Immature natural killer cell (primary cell): Measurements from ENCODE around the gene ATR. TPM values are rescaled to one million over a fixed set of nuclear protein-coding genes. Genes with fewer than 3 reads are reported as not detected.
A peak's percentile ranks its signal among the peaks of the same experiment; 100 is the strongest.

Experiments used
- DNase-seq, 3 donors: peaks; one replicate each; pipeline ENCODE4 v3.0.0; 2022; ENCODE audit warnings: mixed read lengths in 1 of 3
- H3K27ac Mint-ChIP-seq, 6 donors: one replicate each; pipeline ENCODE4 v1.8.0; 2020; ENCODE audit warnings: mixed read lengths in 6 of 6, mild to moderate bottlenecking in 5 of 6, inconsistent platforms in 4 of 6, moderate library complexity in 3 of 6
- H3K27me3 Mint-ChIP-seq, 3 donors: one replicate each; pipeline ENCODE4 v1.8.0; 2020 to 2021; ENCODE audit warnings: low read depth in 3 of 3, mild to moderate bottlenecking in 3 of 3, mixed read lengths in 3 of 3, moderate library complexity in 3 of 3, inconsistent platforms in 1 of 3
- H3K36me3 Mint-ChIP-seq, 3 donors: one replicate each; pipeline ENCODE4 v1.8.0; 2020; ENCODE audit warnings: mixed read lengths in 3 of 3, inconsistent platforms in 2 of 3, mild to moderate bottlenecking in 2 of 3
- H3K4me1 Mint-ChIP-seq, 2 donors: one replicate each; pipeline ENCODE4 v1.8.0; 2020; ENCODE audit warnings: inconsistent platforms in 2 of 2, mild to moderate bottlenecking in 2 of 2, mixed read lengths in 2 of 2, moderate library complexity in 1 of 2
- H3K4me3 Mint-ChIP-seq, 5 donors: one replicate each; pipeline ENCODE4 v1.8.0; 2020; ENCODE audit warnings: mild to moderate bottlenecking in 5 of 5, mixed read lengths in 5 of 5, inconsistent platforms in 3 of 5, moderate library complexity in 3 of 5
- H3K9me3 Mint-ChIP-seq, 6 donors: one replicate each; pipeline ENCODE4 v1.8.0; 2020; ENCODE audit warnings: mild to moderate bottlenecking in 6 of 6, mixed read lengths in 6 of 6, inconsistent platforms in 4 of 6, moderate library complexity in 3 of 6
- polyA plus RNA-seq, 3 donors: library from polyadenylated mRNA; unstranded; fragments of 300-500 nt; fragmentation: Illumina TruSeq; gene quantifications; one replicate each; pipeline ENCODE4 v1.2.3, GENCODE V29; 2021

ATR gene
- polyA plus RNA-seq, 3 donors from 2014 or later, result 9.8 to 14.4 (median 10.1) TPM

DNA sequence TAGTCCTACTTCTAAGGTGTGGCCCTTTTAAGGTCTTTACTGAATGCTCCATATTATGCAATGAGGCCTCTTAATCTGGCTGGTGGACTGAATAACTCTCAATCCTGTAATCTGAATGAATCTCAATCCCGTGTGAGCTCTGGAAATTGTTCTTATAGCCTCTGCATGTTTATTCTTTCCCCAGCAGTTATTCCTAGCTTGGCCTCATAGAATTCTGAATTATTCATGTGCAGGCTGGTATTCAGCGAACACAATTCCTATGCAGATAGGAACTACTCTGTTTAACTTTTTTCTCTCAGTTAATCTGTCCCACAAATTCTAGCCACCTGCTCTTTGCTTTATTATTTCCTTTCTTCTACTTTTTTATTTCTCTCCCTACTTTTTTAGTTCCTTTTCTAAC lies 86.3 kb downstream of the ATR start:
- Mint-ChIP-seq H3K36me3 (peaks cover 46 to 75% (median 48%) of the 10 kb centered on the region in 3 donors), H3K27me3 (peaks cover 0 to 2% (median 0%) of the 10 kb centered on the region in 3 donors), H3K4me1 (no peaks in the 10 kb centered on the region), H3K27ac (peak overlapping the region in 2 of 6 donors; percentile 20 to 28), H3K4me3 (no peak overlapping the region), H3K9me3 (no peaks in the 10 kb centered on the region)
- no peak for DNase-seq

DNA sequence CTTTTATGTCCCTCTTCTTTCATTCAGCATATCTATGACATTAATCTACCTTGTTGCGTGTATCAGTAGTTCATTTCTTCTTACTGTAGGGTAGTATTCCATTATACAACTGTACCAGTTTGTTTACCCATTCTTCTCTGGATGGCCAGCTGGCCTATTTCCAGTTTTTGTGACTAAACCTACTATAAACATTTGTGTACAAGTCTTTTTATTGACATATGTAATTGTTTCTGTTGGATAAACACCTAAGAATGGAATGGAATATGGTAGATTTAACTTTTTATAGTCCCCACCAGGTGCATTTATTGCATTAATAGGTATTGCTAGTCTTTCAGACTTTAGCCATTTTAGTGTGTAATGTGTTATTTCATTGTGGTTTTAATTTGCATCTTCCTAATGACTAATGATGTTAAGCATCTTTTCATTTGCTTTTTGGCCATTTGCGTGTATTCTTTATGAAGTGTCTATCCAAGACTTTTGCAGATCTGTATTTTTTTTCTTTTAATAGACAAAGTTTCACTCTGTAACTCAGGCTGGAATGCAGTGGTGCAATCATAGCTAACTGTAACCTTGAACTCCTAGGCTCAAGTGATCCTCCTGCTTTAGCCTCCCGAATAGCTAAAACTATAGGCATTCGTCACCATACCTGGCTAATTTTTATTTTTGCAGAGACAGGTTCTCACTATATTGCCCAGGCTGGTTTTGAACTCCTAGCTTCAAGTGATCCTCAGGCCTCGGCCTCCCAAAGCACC lies 88.8 kb downstream of the ATR start:
- no peaks in the 10 kb centered on the region for H3K4me1 Mint-ChIP-seq

DNA sequence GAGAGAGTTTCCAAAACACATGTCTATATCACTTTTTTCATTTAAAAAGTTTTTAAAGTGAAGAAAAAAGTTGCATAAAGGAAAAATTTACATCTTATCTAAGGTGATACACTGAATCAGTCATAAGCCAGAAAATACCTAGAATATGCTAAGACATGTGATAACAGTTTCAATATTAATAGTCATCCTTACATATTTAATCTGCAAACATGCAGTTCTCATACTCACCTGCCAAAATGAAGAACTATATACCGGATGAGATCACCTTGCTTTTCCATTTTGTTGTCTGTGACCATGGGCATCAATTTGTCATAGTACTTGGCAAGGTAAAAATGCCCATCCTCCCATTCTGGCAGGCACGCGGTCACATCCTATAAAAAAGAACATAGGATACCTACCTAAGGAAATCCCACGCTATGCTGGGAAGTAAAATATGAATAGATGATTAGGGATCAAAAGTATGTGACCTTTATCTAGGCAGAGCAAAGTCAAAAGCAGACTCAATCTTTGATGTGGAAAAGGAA lies 93.6 kb downstream of the ATR start:
- peaks cover 0 to 3% (median 0%) of the 10 kb centered on the region in 3 donors for H3K27me3 Mint-ChIP-seq
- H3K36me3 Mint-ChIP-seq, result peaks cover 41 to 85% (median 75%) of the 10 kb centered on the region in 3 donors
- no peaks in the 10 kb centered on the region for H3K4me1 Mint-ChIP-seq
- no peak for DNase-seq
- H3K4me3 Mint-ChIP-seq, result no peak overlapping the region
- no peak overlapping the region for H3K27ac Mint-ChIP-seq
- peaks cover 5 to 15% (median 10%) of the 10 kb centered on the region in 6 donors for H3K9me3 Mint-ChIP-seq

More for the DNA sequence above, 88.8 kb downstream of the ATR start:
- no peak overlapping the region for H3K4me3 Mint-ChIP-seq
- H3K27me3 Mint-ChIP-seq, result peaks cover 0 to 2% (median 0%) of the 10 kb centered on the region in 3 donors
- peak overlapping the region in 1 of 6 donors; percentile 62 for H3K27ac Mint-ChIP-seq
- H3K36me3 Mint-ChIP-seq, result peaks cover 52 to 73% (median 57%) of the 10 kb centered on the region in 3 donors
- H3K9me3 Mint-ChIP-seq, result no peaks in the 10 kb centered on the region
- no peak for DNase-seq

DNA sequence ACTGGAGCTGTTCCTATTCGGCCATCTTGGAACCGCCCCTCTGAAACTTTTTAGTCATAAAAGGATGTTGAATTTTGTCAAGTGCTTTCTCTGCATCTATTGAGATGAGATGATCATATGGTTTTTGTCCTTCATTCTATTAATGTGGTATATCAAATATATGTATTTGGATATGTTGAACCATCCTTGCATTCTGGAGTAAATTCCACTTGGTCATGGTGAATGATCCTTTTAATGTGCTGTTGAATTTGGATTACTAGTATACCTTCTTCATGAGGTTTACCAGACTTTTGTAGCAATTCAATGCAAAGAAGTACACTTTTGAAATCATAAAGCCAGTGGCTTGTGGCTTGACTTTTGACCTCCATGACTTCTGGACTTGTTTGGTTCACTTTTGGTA lies 97.3 kb downstream of the ATR start:
- H3K27me3 Mint-ChIP-seq, result peaks cover 0 to 3% (median 0%) of the 10 kb centered on the region in 3 donors
- H3K27ac Mint-ChIP-seq, result no peak overlapping the region
- no peaks in the 10 kb centered on the region for H3K4me1 Mint-ChIP-seq
- no peak for DNase-seq
- H3K9me3 Mint-ChIP-seq, result peaks cover 6 to 28% (median 12%) of the 10 kb centered on the region in 6 donors
- no peak overlapping the region for H3K4me3 Mint-ChIP-seq
- peaks cover 26 to 71% (median 60%) of the 10 kb centered on the region in 3 donors for H3K36me3 Mint-ChIP-seq

DNA sequence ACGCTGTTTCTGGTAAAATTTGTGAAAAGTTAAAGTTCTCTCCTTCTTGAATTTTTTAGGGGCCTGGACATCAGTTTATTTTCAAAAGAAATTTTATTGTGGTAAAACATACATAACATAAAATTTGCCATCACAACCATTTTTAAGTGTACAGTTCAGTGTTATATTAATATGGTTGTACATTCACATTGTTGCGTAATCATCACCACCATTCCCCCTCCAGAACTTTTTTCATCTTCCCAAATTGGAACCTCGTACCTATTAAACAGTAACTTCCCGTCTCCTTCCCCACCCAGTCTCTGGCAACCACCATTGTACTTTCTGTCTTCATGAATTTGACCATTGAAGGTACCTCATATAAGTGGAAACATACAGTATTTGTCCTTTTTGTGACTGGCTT lies 107.7 kb downstream of the ATR start:
- no peaks in the 10 kb centered on the region for H3K4me1 Mint-ChIP-seq
- no peak overlapping the region for H3K4me3 Mint-ChIP-seq
- H3K9me3 Mint-ChIP-seq, result no peaks in the 10 kb centered on the region
- H3K27ac Mint-ChIP-seq, result no peak overlapping the region
- no peaks in the 10 kb centered on the region for H3K27me3 Mint-ChIP-seq
- no peak for DNase-seq
- H3K36me3 Mint-ChIP-seq, result peaks cover 0 to 12% (median 8%) of the 10 kb centered on the region in 3 donors

DNA sequence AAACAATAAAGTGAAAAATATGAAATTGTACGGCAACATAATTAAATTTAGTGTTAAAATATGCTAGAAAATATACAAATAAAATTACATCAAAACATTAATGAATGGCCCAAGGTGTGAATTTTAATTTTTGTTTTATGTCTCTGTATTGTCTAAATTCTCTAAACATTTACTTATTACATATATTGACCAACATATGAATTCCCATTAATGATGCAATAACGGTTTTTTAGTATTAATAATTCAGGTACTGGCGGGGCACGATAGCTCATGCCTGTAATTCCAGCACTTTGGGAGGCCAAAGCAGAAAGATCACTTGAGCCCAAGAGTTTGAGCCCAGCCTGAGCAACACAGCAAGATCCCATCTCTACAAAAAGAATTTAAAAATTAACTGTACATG lies 110.1 kb downstream of the ATR start:
- Mint-ChIP-seq H3K36me3 (peaks cover 6 to 26% (median 8%) of the 10 kb centered on the region in 3 donors), H3K27me3 (no peaks in the 10 kb centered on the region), H3K4me1 (no peaks in the 10 kb centered on the region), H3K4me3 (no peak overlapping the region), H3K9me3 (no peaks in the 10 kb centered on the region), H3K27ac (no peak overlapping the region)
- no peak for DNase-seq

DNA sequence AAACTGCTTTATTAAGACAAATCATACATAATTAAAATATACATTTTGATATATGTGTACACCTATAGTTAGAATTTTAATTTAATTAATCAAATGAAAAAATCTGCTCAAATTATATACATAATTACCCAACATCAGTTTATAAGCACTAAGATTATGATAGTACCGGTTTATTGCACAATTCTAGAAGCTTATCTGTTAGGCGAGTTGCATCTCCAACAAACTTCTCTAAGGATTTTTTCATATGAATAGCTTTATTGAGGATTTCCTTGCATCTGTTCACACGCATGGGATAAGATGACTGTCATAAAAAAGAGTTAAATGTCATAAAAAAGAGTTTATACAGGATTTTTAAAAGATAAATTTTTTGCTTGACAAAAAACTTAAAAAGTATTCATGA lies 110.8 kb downstream of the ATR start:
- Mint-ChIP-seq H3K4me3 (no peak overlapping the region), H3K36me3 (peaks cover 6 to 23% (median 8%) of the 10 kb centered on the region in 3 donors), H3K27ac (no peak overlapping the region), H3K9me3 (no peaks in the 10 kb centered on the region), H3K4me1 (no peaks in the 10 kb centered on the region), H3K27me3 (no peaks in the 10 kb centered on the region)
- no peak for DNase-seq

DNA sequence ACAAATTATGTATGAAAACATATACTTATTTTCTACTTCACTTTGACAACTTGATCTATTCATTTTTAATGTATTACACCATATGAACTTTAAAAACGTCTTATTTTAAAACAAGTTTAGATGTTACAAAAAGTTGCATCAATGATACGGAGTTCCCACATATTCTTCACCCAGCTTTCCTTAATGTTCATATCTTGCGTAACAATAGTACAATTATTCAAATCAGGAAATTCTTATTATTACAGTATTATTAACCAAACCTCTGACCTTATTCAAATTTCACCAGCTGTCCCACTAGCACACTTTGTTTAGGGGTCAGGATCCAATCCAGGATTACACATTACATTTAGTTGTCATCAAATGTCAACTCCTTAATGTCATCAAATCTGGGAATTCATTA lies 117.8 kb downstream of the ATR start:
- H3K4me1 Mint-ChIP-seq, result no peaks in the 10 kb centered on the region
- DNase-seq, result no peak
- peaks cover 10 to 40% (median 27%) of the 10 kb centered on the region in 3 donors for H3K36me3 Mint-ChIP-seq
- H3K27ac Mint-ChIP-seq, result no peak overlapping the region
- H3K27me3 Mint-ChIP-seq, result no peaks in the 10 kb centered on the region
- H3K9me3 Mint-ChIP-seq, result no peaks in the 10 kb centered on the region
- no peak overlapping the region for H3K4me3 Mint-ChIP-seq

DNA sequence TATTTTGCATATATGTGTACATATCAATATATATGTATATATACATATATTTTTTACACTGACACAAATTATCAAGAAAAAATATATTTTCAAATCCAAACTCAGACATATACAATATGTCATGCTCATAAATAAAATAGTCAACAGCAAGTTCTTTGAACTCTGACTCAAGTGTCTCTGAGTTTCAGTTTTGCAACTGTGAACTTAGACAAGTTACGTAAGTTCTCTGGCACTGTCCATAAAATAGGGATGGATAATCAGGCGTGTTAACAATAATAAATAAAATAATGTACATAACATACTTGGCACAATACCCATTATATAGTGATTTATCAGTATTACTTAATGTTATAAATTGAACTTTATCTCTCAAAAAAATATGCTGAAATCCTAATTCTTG lies 118.6 kb downstream of the ATR start:
- DNase-seq, result no peak
- Mint-ChIP-seq H3K9me3 (no peaks in the 10 kb centered on the region), H3K36me3 (peaks cover 14 to 39% (median 24%) of the 10 kb centered on the region in 3 donors), H3K4me1 (no peaks in the 10 kb centered on the region), H3K27ac (no peak overlapping the region), H3K27me3 (no peaks in the 10 kb centered on the region), H3K4me3 (no peak overlapping the region)

DNA sequence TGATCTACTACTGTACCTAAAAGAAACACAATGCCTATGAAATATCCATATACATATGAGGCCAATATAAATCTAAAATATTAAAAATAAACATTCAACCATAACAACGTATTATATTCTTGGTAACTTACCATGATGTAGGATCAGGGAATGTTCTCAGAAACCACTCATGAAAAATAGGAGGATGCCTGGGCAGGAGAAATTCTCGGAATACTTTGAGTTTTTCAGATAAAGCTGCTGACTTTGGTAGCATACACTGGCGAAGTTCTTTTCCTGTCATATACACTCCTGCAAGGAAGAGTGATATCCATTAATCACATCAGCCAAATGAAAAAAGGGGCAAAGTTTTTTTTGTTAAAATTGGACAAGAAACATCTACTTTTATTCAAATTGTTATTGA lies 119.4 kb downstream of the ATR start:
- H3K9me3 Mint-ChIP-seq, result no peaks in the 10 kb centered on the region
- no peak for DNase-seq
- no peak overlapping the region for H3K4me3 Mint-ChIP-seq
- no peaks in the 10 kb centered on the region for H3K4me1 Mint-ChIP-seq
- no peak overlapping the region for H3K27ac Mint-ChIP-seq
- H3K27me3 Mint-ChIP-seq, result no peaks in the 10 kb centered on the region
- peaks cover 13 to 35% (median 23%) of the 10 kb centered on the region in 3 donors for H3K36me3 Mint-ChIP-seq

DNA sequence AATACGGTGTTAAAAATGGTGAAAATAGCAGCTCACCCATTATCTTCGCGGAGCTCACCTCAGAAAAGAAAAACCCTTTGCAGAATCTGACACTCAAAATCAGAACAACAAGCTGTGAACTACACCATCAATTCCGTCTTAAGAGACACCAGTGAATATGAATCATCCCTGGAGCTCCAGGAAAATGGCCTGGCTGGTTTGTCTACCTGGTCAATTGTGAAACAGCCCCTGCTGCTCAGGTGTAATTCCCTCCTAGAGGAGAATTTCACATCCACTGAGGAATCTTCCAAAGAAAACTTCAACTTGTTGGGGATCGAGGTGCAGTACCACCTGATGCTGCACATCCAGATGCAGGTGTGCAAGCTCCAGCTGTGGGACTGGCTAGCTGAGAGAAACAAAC lies 127.7 kb downstream of the ATR start:
- H3K4me3 Mint-ChIP-seq, result no peak overlapping the region
- H3K27me3 Mint-ChIP-seq, result peaks cover 4 to 13% (median 7%) of the 10 kb centered on the region in 3 donors
- H3K27ac Mint-ChIP-seq, result peak overlapping the region in 1 of 6 donors; percentile 2
- H3K9me3 Mint-ChIP-seq, result no peaks in the 10 kb centered on the region
- H3K36me3 Mint-ChIP-seq, result peaks cover 9 to 12% (median 9%) of the 10 kb centered on the region in 3 donors
- DNase-seq, result no peak
- peaks cover 24 to 33% of the 10 kb centered on the region in 2 donors for H3K4me1 Mint-ChIP-seq

DNA sequence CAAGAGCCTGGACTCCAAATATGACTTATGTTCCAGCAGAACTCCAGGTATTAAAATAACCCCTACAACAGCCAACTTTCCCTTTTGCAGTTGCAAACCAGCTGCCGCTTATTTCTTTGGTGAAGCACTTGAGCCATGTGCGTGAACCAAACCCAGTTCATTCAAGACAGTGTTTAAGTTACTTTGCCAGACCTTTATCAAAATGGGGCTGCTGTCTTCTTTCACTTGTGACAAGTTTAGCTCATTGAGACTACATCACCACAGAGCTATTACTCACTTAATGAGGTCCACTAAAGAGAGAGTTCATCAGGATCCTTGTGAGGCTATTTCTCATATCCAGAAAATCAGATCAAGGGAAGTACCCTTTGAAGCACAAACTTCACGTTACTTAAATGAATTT lies 128.3 kb downstream of the ATR start:
- no peak overlapping the region for H3K4me3 Mint-ChIP-seq
- no peak for DNase-seq
- H3K9me3 Mint-ChIP-seq, result no peaks in the 10 kb centered on the region
- H3K27me3 Mint-ChIP-seq, result peaks cover 4 to 13% (median 9%) of the 10 kb centered on the region in 3 donors
- peaks cover 3 to 6% (median 5%) of the 10 kb centered on the region in 3 donors for H3K36me3 Mint-ChIP-seq
- H3K4me1 Mint-ChIP-seq, result peaks cover 31 to 39% of the 10 kb centered on the region in 2 donors
- H3K27ac Mint-ChIP-seq, result no peak overlapping the region

DNA sequence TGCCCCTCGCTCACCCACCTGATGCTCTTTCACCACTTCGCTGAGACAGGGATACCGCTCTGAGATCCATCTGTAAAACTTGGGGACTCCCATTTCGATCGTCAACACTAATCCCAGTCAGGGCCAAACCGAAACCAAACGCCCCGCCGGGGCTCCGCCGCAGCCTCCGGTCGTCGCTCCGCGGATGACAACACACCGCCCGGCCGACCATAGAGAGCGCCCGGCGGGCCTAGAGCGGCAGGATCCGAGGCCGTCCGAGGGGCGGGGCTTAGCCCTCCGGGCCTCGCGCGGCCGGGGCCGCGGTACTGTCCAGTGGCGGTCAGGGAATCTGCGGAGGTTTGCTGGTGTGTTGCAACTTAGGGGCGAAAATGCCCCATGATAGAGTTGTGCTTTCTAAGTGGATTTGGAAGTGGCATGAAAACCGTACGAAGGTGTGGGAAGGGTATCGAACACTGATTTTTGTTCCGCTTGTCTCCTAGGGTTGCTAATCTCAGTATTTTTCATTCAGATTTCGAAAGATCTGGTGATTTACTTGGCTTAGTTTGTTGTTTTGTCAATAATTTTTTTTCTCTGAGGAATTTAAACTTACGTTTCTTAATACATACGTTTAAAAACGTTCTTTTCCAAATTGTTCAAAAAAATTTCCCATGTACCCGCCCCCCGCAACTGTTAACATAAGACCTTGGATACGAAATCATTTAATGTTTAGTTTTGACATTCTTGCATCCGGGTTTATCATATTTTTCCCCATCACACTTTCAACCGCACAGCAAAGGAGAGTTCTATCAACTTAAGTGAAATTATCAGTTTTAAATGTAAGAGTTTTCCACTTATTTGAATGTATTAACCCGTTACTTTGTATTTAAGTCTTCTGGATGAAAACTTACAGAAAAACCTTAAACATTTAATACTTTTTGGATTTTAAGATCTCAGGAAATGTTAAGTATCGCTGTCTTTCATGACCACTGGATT lies 130.4 kb downstream of the ATR start, which contains the start of gene XRN1:
Gene XRN1 (minus strand): TSS at position 186 of the 972 bp plus-strand sequence. CDS start 93 bp downstream, at position 93.
- Mint-ChIP-seq H3K27ac (peak within 1 kb of the TSS; percentile 97 to 100 (median 100)), H3K9me3 (no peaks in the 10 kb centered on the region), H3K27me3 (peaks cover 4 to 13% (median 9%) of the 10 kb centered on the region in 3 donors), H3K36me3 (peaks cover 0 to 5% (median 0%) of the 10 kb centered on the region in 3 donors), H3K4me3 (peak within 1 kb of the TSS; percentile 94 to 99 (median 99)), H3K4me1 (peaks cover 49 to 60% of the 10 kb centered on the region in 2 donors)
- DNase-seq, result peak; percentile 96 to 97 (median 96)
